ENCODE measurements around the gene IGFBP6.

DNA sequence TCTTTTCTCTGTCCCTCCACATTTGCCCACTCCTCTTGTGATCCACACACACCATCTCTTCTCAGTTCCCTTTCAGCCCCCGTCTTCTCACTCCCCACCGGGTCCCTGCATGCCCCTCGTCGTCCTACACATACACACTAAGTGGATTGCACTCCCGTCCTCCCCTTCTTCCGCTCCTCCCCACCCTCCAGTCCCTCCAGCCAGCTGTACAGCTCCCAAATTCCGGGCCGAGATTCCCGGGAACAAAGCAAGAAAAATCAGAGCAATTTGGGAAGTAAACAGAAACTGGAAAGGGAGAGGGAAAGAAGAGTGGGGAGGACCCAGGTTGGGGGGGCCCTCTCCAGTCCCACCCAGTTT is 282 bp upstream of the IGFBP6 start:
- TF ChIP-seq CTCF (IDR thresholded peaks at IDR 0.05; ENCODE audit: insufficient read depth, low read depth, low read length) (no peak), EZH2 (IDR thresholded peaks at IDR 0.05; ENCODE audit: insufficient read depth, low read length) (no peak)

Data from astrocyte (in vitro differentiated cells and primary cell).